ENCODE data around the gene EVPL.
"Not testable (repeated sequence)": the region's sequence is repeated elsewhere in the genome, so short reads cannot be mapped to it uniquely, and the experiment has no call there.

The EVPL gene

GRCh38 chr17:76027159-76027839 lies at the start of gene EVPL:
Gene EVPL, minus strand, starts transcription at chr17:76027306. Its CDS starts 108 bp downstream, at chr17:76027198.
- no peak for DNase-seq

- peak; percentile 25 for DNase-seq
Observed at GRCh38 chr17:76076146-76076764, 49.1 kb upstream of the EVPL start.

- DNase-seq, result peak; percentile 54
Observed at GRCh38 chr17:76075364-76076145, 48.4 kb upstream of the EVPL start.

GRCh38 chr17:76074390-76075363 lies 47.6 kb upstream of the EVPL start, which contains the start of gene GALR2:
Gene GALR2, plus strand, starts transcription at chr17:76074781. Its CDS starts 103 bp downstream, at chr17:76074884.
- DNase-seq, result peak; percentile 20

GRCh38 chr17:76072148-76072858 lies 45.2 kb upstream of the EVPL start, which contains the start of gene SRP68:
Gene SRP68, minus strand, starts transcription at chr17:76072517. Its CDS starts 26 bp downstream, at chr17:76072491.
- DNase-seq, result peak; percentile 91

- peak; percentile 48 for DNase-seq
Observed at GRCh38 chr17:76071531-76072147, 44.5 kb upstream of the EVPL start.

- DNase-seq, result no peak
Observed at GRCh38 chr17:76065775-76066174, 38.7 kb upstream of the EVPL start.

GRCh38 chr17:76063875-76064546 lies 36.9 kb upstream of the EVPL start:
- DNase-seq, result peak; percentile 77

GRCh38 chr17:76058264-76058663 lies 31.2 kb upstream of the EVPL start:
- DNase-seq, result not testable (repeated sequence)

- no peak for DNase-seq
Observed at GRCh38 chr17:76056882-76057281, 29.8 kb upstream of the EVPL start.

GRCh38 chr17:76054112-76054476 lies 27.0 kb upstream of the EVPL start:
- no peak for DNase-seq

- peak; percentile 45 for DNase-seq
Observed at GRCh38 chr17:76053246-76054111, 26.4 kb upstream of the EVPL start.

GRCh38 chr17:76051561-76051960 lies 24.5 kb upstream of the EVPL start:
- DNase-seq, result no peak

GRCh38 chr17:76050538-76051467 lies 23.7 kb upstream of the EVPL start:
- DNase-seq, result no peak

GRCh38 chr17:76049836-76050537 lies 22.9 kb upstream of the EVPL start:
- no peak for DNase-seq

GRCh38 chr17:76049239-76049638 lies 22.1 kb upstream of the EVPL start:
- DNase-seq, result no peak

GRCh38 chr17:76048711-76049110 lies 21.6 kb upstream of the EVPL start:
- DNase-seq, result no peak

Data from stimulated activated CD4-positive, alpha-beta T cell treated with anti-CD3 and anti-CD28 coated beads, Interleukin-15, amount 100 ng/mL, for 24 hours (primary cell).